Choroid plexus epithelial cell (primary cell): ENCODE results near the gene APBB3.
A peak's percentile ranks its signal among the peaks of the same experiment; 100 is the strongest.

Experiments used
- DNase-seq: peaks from one replicate; pipeline ENCODE4 v3.0.0-alpha.2; 2010; ENCODE audit warnings: low read depth
- H3K4me3 ChIP-seq: 2 replicates; pipeline ENCODE4 v1.5.1; 2011; ENCODE audit warnings: low read depth, mild to moderate bottlenecking, control low read depth, low read length, moderate library complexity
- CTCF ChIP-seq: conservative IDR thresholded peaks from 2 replicates; pipeline ENCODE4 v1.5.1; 2011; ENCODE audit warnings: low read depth, mild to moderate bottlenecking, control low read depth, inconsistent platforms, low read length, moderate library complexity

Gene APBB3

DNA sequence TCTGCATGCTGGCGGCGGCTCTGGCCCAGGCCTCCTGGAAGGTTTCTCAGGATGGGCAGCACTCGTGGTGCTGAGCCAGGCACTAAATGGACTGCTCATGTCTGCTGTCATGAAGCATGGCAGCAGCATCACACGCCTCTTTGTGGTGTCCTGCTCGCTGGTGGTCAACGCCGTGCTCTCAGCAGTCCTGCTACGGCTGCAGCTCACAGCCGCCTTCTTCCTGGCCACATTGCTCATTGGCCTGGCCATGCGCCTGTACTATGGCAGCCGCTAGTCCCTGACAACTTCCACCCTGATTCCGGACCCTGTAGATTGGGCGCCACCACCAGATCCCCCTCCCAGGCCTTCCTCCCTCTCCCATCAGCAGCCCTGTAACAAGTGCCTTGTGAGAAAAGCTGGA is 3.5 kb upstream of the APBB3 start:
- TF ChIP-seq CTCF = no peak
- DNase-seq = no peak

DNA sequence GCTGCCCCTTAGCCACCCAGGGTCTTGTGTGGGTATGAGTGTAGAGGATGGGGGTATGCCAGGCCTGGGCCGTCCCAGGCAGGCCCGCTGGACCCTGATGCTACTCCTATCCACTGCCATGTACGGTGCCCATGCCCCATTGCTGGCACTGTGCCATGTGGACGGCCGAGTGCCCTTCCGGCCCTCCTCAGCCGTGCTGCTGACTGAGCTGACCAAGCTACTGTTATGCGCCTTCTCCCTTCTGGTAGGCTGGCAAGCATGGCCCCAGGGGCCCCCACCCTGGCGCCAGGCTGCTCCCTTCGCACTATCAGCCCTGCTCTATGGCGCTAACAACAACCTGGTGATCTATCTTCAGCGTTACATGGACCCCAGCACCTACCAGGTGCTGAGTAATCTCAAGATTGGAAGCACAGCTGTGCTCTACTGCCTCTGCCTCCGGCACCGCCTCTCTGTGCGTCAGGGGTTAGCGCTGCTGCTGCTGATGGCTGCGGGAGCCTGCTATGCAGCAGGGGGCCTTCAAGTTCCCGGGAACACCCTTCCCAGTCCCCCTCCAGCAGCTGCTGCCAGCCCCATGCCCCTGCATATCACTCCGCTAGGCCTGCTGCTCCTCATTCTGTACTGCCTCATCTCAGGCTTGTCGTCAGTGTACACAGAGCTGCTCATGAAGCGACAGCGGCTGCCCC is 2.9 kb upstream of the APBB3 start:
- DNase-seq = no peak
- H3K4me3 ChIP-seq = no peak overlapping the region
- no peak for TF ChIP-seq CTCF

More for the DNA sequence above, 3.5 kb upstream of the APBB3 start:
- H3K4me3 ChIP-seq = no peak overlapping the region

- no peak for DNase-seq
- TF ChIP-seq CTCF = no peak
- H3K4me3 ChIP-seq = no peak overlapping the region
These were observed 2.3 kb upstream of the APBB3 start for GRCh38 chr5:140566665-140567064.

DNA sequence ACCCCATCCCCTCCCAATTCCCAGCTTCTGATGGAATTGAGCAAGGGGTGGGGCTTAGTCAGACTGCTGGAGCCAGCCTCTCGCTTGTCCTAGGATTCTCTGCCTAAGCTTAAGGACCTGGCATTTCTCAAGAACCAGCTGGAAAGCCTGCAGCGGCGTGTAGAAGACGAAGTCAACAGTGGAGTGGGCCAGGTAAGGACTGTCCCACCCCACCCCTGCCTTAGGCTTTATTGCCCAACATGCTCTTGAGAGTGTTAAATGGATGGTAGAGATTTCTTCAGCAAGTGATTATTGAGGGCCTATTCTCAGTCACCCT is 1.3 kb upstream of the APBB3 start:
- no peak for TF ChIP-seq CTCF
- H3K4me3 ChIP-seq = peak overlapping the region; percentile 76
- DNase-seq = no peak

DNA sequence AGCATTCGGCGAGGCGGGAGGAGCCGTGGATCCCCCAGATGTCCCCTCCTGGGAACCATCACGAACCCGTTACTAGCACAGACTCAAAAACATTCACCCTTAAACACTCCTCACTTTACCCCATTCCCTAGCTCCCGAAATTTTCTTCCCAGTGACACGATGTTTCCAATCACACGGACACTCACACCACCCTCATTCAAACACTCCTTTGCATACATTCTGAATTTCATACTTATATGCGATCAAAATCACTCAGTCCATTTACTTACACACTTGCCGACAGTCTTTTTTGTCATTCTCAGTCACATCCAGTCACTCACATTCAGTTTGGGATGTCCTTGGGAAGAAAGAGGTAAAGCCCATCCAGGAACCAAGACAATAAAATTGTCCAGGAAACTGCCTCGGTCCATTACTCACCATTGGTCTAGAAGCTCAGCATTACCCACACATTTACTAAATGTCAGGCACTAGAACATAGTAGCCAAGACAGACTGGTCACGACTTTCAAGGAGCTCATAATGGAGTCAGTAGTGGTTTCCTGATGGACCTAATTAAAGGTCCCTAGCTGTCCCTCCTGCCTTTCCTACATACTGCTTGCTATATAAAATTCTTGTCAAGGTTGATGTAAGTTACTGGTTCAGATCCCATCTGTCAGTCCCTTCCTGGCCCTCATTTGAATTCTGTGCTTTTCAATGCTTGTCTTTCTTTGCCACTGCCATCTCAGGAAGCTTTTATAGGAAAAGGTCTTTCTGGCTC is 804 bp upstream of the APBB3 start:
- DNase-seq = peak; percentile 29
- no peak for TF ChIP-seq CTCF
- peak overlapping the region; percentile 76 for H3K4me3 ChIP-seq

DNA sequence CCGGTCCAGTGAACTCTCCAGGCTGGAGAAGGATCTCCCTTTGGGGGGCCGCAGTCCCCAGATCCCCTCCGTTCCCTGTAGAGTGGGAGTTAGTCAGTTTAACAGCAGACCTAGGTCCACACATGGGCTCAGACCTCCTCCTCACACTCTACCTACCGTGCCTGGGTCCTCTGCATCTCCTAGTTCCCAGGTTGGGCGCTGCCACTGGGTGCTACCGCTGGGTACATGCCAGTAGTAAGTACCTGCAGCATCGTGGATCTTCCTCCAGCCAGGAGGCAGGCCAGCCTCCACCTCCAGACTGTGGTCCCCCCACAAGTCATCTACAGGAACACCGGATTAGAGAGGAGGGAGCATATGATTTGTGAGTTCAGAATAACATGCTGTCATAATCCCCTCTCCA is 802 bp downstream of the APBB3 start:
- H3K4me3 ChIP-seq = peak overlapping the region; percentile 76
- no peak for TF ChIP-seq CTCF
- DNase-seq = no peak
